ENCODE data around the gene EIF2B2. TPM values are rescaled to one million over a fixed set of nuclear protein-coding genes. Genes with fewer than 3 reads are reported as not detected.

Gene EIF2B2
- total and polyA plus RNA-seq, 2 of the 13 experiments (the other 11 are each of a cell fraction or from before 2014, with no cell fraction given) = 54.4 to 78.6 TPM

- CTCF ChIA-PET (ENCODE audit: low intra/inter-chr PET ratio, low total read pairs) = no interaction called here
- in situ Hi-C loops (cut with HindIII; ENCODE audit: extremely low pct_ligation_motif_present, low pct_unique_long_range_greater_than_20kb) = no loop called here
- TF ChIP-seq NKX3-1 (CRISPR knock-in tag; IDR thresholded peaks at IDR 0.05) = no peak
- TF ChIP-seq SSRP1 (CRISPR knock-in tag; IDR thresholded peaks at IDR 0.05) = no peak
- no peak for TF ChIP-seq ONECUT2 (CRISPR knock-in tag; IDR thresholded peaks at IDR 0.05)
- TF ChIP-seq ZBTB33 (CRISPR knock-in tag; IDR thresholded peaks at IDR 0.05) = no peak
- no peak for TF ChIP-seq PATZ1 (CRISPR knock-in tag; IDR thresholded peaks at IDR 0.05)
- no peak for TF ChIP-seq ZKSCAN5 (CRISPR knock-in tag; IDR thresholded peaks at IDR 0.05)
- no peak for TF ChIP-seq WIZ (CRISPR knock-in tag; IDR thresholded peaks at IDR 0.05)
- no peak for TF ChIP-seq NFE2L2 (IDR thresholded peaks at IDR 0.05; ENCODE audit: low read length)
- no peak for TF ChIP-seq ZNF737 (CRISPR knock-in tag; IDR thresholded peaks at IDR 0.05; ENCODE audit: borderline replicate concordance)
- TF ChIP-seq HMG20A (CRISPR knock-in tag; IDR thresholded peaks at IDR 0.05; ENCODE audit: borderline replicate concordance) = no peak
- no peak for TF ChIP-seq ZNF7 (CRISPR knock-in tag; IDR thresholded peaks at IDR 0.05)
- TF ChIP-seq ZNF577 (CRISPR knock-in tag; IDR thresholded peaks at IDR 0.05; ENCODE audit: borderline replicate concordance, low read depth) = no peak
- TF ChIP-seq ZBTB10 (CRISPR knock-in tag; IDR thresholded peaks at IDR 0.05; ENCODE audit: borderline replicate concordance) = no peak
- TF ChIP-seq CSRNP1 (CRISPR knock-in tag; IDR thresholded peaks at IDR 0.05) = no peak
Measured at GRCh38 chr14:74976264-74977113, 26.2 kb upstream of the EIF2B2 start.

More at GRCh38 chr14:74976264-74977113, 26.2 kb upstream of the EIF2B2 start:
- ATAC-seq (no peak), FAIRE-seq (no peak), DNase-seq (ENCODE audit: low spot score) (no peak)
- Histone ChIP-seq H2AFZ (ENCODE audit: low read length) (no peak overlapping the region), H3K79me2 (ENCODE audit: insufficient read depth, low read length) (no peaks in the 10 kb centered on the region), H3K9me3 (ENCODE audit: low read length) (no peaks in the 10 kb centered on the region), H3K4me2 (ENCODE audit: low read depth, low read length) (no peak overlapping the region), H3K27me3 (ENCODE audit: control insufficient read depth in 1 of 2, insufficient read depth in 2 of 2, low read length in 2 of 2) (peaks cover 0 to 40% of the 10 kb centered on the region in 2 experiments; a peak in 4 of 5 replicates), H3K9ac (ENCODE audit: insufficient read depth, low read depth, low read length) (no peak overlapping the region), H3K4me1 (ENCODE audit: insufficient read depth, low read length) (peaks cover 51% of the 10 kb centered on the region), H3K4me3 (replicated peaks in 1 of 3; ENCODE audit: insufficient read depth in 1 of 3, low read depth in 2 of 3, low read length in 3 of 3) (no peak overlapping the region), H4K20me1 (ENCODE audit: insufficient read depth, low read length) (no peaks in the 10 kb centered on the region), H3K36me3 (replicated peaks in 1 of 2; ENCODE audit: control insufficient read depth in 1 of 2, insufficient read depth in 2 of 2, low read length in 2 of 2) (no peaks in the 10 kb centered on the region), H3K27ac (ENCODE audit: extremely low read length, insufficient read depth, low read length) (no peak overlapping the region)
- no TSS peak for BruUV-seq (replicated peaks)
- 32% methylated on average over 8 of the region's 11 CpGs for WGBS (ENCODE audit: low lambda C conversion rate)
- POLR2A ChIA-PET = interaction anchor here (1.2 kb wide), 1 partner anchor 25 kb away, joined by 3 read pairs; no protein-coding TSS in a partner anchor
- intact Hi-C loops (cut with micrococcal nuclease; ENCODE audit: unreplicated experiment) = no loop called here

Data from HepG2 (cell line).